Smooth muscle cell of the brain vasculature (primary cell): Measurements from ENCODE around the gene SLC35E2B.
"Not testable (repeated sequence)": the region's sequence is repeated elsewhere in the genome, so short reads cannot be mapped to it uniquely, and the experiment has no call there.

Experiments
- DNase-seq: peaks from one replicate; pipeline ENCODE4 v3.0.0-alpha.2; 2012; ENCODE audit warnings: low read depth, low spot score

Gene SLC35E2B

GRCh38 chr1:1692714-1693647 lies at the start of gene SLC35E2B:
SLC35E2B (minus strand) TSS chr1:1692795; CDS start chr1:1676699, 16,096 bp downstream.
- peak; percentile 79 for DNase-seq

GRCh38 chr1:1741013-1741412 lies 48.4 kb upstream of the SLC35E2B start:
- DNase-seq, result peak; percentile 72

GRCh38 chr1:1738799-1739337 lies 46.3 kb upstream of the SLC35E2B start:
- DNase-seq, result not testable (repeated sequence)

GRCh38 chr1:1737675-1738590 lies 45.3 kb upstream of the SLC35E2B start:
- DNase-seq, result not testable (repeated sequence)

- no peak for DNase-seq
Measured at GRCh38 chr1:1732381-1732780, 39.8 kb upstream of the SLC35E2B start.

GRCh38 chr1:1730870-1731269 lies 38.3 kb upstream of the SLC35E2B start:
- DNase-seq, result no peak

- not testable (repeated sequence) for DNase-seq
Measured at GRCh38 chr1:1730230-1730629, 37.6 kb upstream of the SLC35E2B start.

GRCh38 chr1:1729116-1729816 lies 36.7 kb upstream of the SLC35E2B start:
- not testable (repeated sequence) for DNase-seq

GRCh38 chr1:1728308-1729005 lies 35.9 kb upstream of the SLC35E2B start:
- not testable (repeated sequence) for DNase-seq

- DNase-seq, result not testable (repeated sequence)
Measured at GRCh38 chr1:1727131-1727651, 34.6 kb upstream of the SLC35E2B start.

- DNase-seq, result not testable (repeated sequence)
Measured at GRCh38 chr1:1726088-1726487, 33.5 kb upstream of the SLC35E2B start.

GRCh38 chr1:1724035-1724864 lies 31.7 kb upstream of the SLC35E2B start, which contains the start of gene CDK11A:
CDK11A (minus strand) TSS chr1:1724357; CDS start chr1:1722818, 1,539 bp downstream.
- DNase-seq, result peak; percentile 99

GRCh38 chr1:1721201-1721600 lies 28.6 kb upstream of the SLC35E2B start:
- no peak for DNase-seq

- DNase-seq, result not testable (repeated sequence)
Measured at GRCh38 chr1:1715109-1715883, 22.7 kb upstream of the SLC35E2B start.

- not testable (repeated sequence) for DNase-seq
Measured at GRCh38 chr1:1707897-1708296, 15.3 kb upstream of the SLC35E2B start.

- not testable (repeated sequence) for DNase-seq
Measured at GRCh38 chr1:1707241-1707640, 14.6 kb upstream of the SLC35E2B start.

- DNase-seq, result not testable (repeated sequence)
Measured at GRCh38 chr1:1705623-1706022, 13.0 kb upstream of the SLC35E2B start.

GRCh38 chr1:1704284-1704957 lies 11.8 kb upstream of the SLC35E2B start:
- not testable (repeated sequence) for DNase-seq
